ENCODE results near the gene UPK3B.
"Not testable (repeated sequence)": the region's sequence is repeated elsewhere in the genome, so short reads cannot be mapped to it uniquely, and the experiment has no call there.

DNA sequence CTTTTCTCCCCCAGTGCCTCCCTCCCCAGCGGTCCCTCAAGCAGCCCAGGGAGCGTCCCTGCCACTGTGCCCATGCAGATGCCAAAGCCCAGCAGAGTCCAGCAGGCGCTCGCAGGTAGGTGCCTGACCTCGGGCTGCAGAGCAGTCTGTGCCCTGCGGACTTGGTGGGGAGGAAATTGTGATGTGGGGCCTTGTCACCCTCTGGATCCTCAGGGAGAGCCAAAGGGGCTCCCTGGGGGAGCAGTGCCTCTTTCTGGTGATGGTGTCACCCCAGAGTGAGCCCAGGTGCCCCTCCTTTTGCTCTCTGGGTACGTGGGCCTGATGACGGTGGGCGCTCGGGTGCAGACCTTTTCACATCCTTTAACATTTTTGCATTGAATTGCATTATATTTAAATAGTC, 18.2 kb upstream of the UPK3B start:
- TF ChIP-seq, protein P1, sequence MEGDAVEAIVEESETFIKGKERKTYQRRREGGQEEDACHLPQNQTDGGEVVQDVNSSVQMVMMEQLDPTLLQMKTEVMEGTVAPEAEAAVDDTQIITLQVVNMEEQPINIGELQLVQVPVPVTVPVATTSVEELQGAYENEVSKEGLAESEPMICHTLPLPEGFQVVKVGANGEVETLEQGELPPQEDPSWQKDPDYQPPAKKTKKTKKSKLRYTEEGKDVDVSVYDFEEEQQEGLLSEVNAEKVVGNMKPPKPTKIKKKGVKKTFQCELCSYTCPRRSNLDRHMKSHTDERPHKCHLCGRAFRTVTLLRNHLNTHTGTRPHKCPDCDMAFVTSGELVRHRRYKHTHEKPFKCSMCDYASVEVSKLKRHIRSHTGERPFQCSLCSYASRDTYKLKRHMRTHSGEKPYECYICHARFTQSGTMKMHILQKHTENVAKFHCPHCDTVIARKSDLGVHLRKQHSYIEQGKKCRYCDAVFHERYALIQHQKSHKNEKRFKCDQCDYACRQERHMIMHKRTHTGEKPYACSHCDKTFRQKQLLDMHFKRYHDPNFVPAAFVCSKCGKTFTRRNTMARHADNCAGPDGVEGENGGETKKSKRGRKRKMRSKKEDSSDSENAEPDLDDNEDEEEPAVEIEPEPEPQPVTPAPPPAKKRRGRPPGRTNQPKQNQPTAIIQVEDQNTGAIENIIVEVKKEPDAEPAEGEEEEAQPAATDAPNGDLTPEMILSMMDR (IDR thresholded peaks at IDR 0.05), result not testable (repeated sequence)
- TF ChIP-seq POLR2A (IDR thresholded peaks at IDR 0.05); POLR2AphosphoS5 (IDR thresholded peaks at IDR 0.05); EP300 (IDR thresholded peaks at IDR 0.05; ENCODE audit: low read depth): not testable (repeated sequence)

Data from transverse colon (tissue), 4 donors.